PFSK-1 (cell line): ENCODE measurements around the gene DUOX2.

Source experiments
- FOXP2 ChIP-seq: optimal IDR thresholded peaks from 2 replicates; pipeline ENCODE3; 2011; ENCODE audit warnings: borderline replicate concordance, control low read depth, inconsistent platforms; ENCODE audit not compliant: insufficient read depth; ENCODE audit errors: extremely low read length, extremely low read depth
- POLR2AphosphoS5 ChIP-seq: IDR thresholded peaks from 2 replicates; pipeline ENCODE4 v1.6.1; 2012; ENCODE audit warnings: low read depth, mild to moderate bottlenecking, control low read depth, low read length, moderate library complexity
- TAF1 ChIP-seq: IDR thresholded peaks from 2 replicates; pipeline ENCODE4 v1.6.1; 2012; ENCODE audit warnings: low read length, control low read depth, borderline replicate concordance; ENCODE audit not compliant: insufficient read depth
- TF ChIP-seq, protein P1 (sequence below), 2 experiments: IDR thresholded peaks; 2 replicates each; pipeline versions ENCODE4 v1.6.1 to v1.8.0; 2011 to 2012; ENCODE audit warnings: low read depth in 2 of 2, low read length in 2 of 2, control low read depth in 1 of 2, inconsistent platforms in 1 of 2, mild to moderate bottlenecking in 1 of 2, moderate library complexity in 1 of 2; ENCODE audit not compliant: insufficient read depth in 1 of 2

DNA sequence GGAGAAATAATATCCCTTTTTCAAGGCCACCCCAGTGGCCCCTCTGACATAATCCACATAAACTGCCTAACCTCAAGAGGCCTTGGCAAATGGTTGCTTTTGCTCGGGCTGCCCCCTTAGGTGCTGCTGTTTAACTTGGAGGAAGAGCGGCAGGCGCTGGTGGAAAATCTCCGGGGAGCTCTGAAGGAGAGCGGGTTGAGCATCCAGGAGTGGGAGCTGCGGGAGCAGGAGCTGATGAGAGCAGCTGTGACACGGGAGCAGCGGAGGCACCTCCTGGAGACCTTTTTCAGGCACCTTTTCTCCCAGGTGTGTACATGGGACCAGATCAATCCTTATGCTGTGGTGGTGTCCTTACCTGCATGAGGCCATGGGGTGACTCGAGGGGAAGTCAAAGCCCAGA, 30.8 kb upstream of the DUOX2 start:
- TF ChIP-seq, protein P1, sequence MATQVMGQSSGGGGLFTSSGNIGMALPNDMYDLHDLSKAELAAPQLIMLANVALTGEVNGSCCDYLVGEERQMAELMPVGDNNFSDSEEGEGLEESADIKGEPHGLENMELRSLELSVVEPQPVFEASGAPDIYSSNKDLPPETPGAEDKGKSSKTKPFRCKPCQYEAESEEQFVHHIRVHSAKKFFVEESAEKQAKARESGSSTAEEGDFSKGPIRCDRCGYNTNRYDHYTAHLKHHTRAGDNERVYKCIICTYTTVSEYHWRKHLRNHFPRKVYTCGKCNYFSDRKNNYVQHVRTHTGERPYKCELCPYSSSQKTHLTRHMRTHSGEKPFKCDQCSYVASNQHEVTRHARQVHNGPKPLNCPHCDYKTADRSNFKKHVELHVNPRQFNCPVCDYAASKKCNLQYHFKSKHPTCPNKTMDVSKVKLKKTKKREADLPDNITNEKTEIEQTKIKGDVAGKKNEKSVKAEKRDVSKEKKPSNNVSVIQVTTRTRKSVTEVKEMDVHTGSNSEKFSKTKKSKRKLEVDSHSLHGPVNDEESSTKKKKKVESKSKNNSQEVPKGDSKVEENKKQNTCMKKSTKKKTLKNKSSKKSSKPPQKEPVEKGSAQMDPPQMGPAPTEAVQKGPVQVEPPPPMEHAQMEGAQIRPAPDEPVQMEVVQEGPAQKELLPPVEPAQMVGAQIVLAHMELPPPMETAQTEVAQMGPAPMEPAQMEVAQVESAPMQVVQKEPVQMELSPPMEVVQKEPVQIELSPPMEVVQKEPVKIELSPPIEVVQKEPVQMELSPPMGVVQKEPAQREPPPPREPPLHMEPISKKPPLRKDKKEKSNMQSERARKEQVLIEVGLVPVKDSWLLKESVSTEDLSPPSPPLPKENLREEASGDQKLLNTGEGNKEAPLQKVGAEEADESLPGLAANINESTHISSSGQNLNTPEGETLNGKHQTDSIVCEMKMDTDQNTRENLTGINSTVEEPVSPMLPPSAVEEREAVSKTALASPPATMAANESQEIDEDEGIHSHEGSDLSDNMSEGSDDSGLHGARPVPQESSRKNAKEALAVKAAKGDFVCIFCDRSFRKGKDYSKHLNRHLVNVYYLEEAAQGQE (IDR thresholded peaks at IDR 0.05; ENCODE audit: insufficient read depth in 1 of 2, low read depth in 2 of 2, low read length in 2 of 2) = no peak
- no peak for TF ChIP-seq POLR2AphosphoS5
- no peak for TF ChIP-seq FOXP2
- TF ChIP-seq TAF1 = no peak
